Natural killer cell (primary cell): Measurements from ENCODE around the gene ASB14. TPM values are rescaled to one million over a fixed set of nuclear protein-coding genes. Genes with fewer than 3 reads are reported as not detected.

Source experiments
- ATAC-seq, 3 donors: fragments of 150-1000 bp in 2 of 3; fragments of 200-7000 bp in 1 of 3; cut with Tn5 transposase; 1 replicate in 1 of 3; 2 replicates in 2 of 3; pipeline ENCODE4 v1.10.0; 2021; ENCODE audit warnings: mild to moderate bottlenecking in 2 of 3, moderate library complexity in 2 of 3
- DNase-seq, 2 donors: peaks; one replicate each; pipeline versions ENCODE4 v3.0.0 to v3.0.0-alpha.2; 2013 to 2021; ENCODE audit warnings: mixed read lengths in 1 of 2
- H3K27ac ChIP-seq: one replicate; pipeline ENCODE4 v1.5.1; 2013; ENCODE audit warnings: mild to moderate bottlenecking, low read length
- H3K27me3 ChIP-seq: one replicate; pipeline ENCODE4 v1.6.1; 2013; ENCODE audit warnings: low read length; ENCODE audit not compliant: control insufficient read depth, insufficient read depth
- H3K36me3 ChIP-seq: one replicate; pipeline ENCODE4 v1.6.1; 2013; ENCODE audit warnings: low read length; ENCODE audit not compliant: control insufficient read depth, insufficient read depth
- H3K4me1 ChIP-seq: one replicate; pipeline ENCODE4 v1.6.1; 2013; ENCODE audit warnings: low read length; ENCODE audit not compliant: control insufficient read depth, insufficient read depth
- H3K4me3 ChIP-seq: one replicate; pipeline ENCODE4 v1.5.1; 2013; ENCODE audit warnings: low read length
- H3K9me3 ChIP-seq: one replicate; pipeline ENCODE4 v1.6.1; 2013; ENCODE audit warnings: low read length; ENCODE audit not compliant: control insufficient read depth, insufficient read depth
- H3K27ac Mint-ChIP-seq, 2 donors: one replicate each; pipeline ENCODE4 v1.8.0; 2022; ENCODE audit warnings: mild to moderate bottlenecking in 2 of 2, mixed read lengths in 2 of 2, moderate library complexity in 1 of 2
- H3K27me3 Mint-ChIP-seq, 2 donors: one replicate each; pipeline ENCODE4 v1.8.0; 2022; ENCODE audit warnings: low read depth in 2 of 2, mixed read lengths in 2 of 2
- H3K36me3 Mint-ChIP-seq: one replicate; pipeline ENCODE4 v1.8.0; 2022; ENCODE audit warnings: mixed read lengths
- H3K4me1 Mint-ChIP-seq, 2 donors: one replicate each; pipeline ENCODE4 v1.8.0; 2022; ENCODE audit warnings: mixed read lengths in 2 of 2
- H3K4me3 Mint-ChIP-seq: one replicate; pipeline ENCODE4 v1.8.0; 2022; ENCODE audit warnings: mild to moderate bottlenecking, moderate library complexity, mixed read lengths
- H3K9me3 Mint-ChIP-seq, 2 donors: one replicate each; pipeline ENCODE4 v1.8.0; 2022; ENCODE audit warnings: mixed read lengths in 2 of 2
- WGBS: methylation state at CpG from one replicate; pipeline ENCODE4 v1.1.7; 2013; ENCODE audit warnings: missing lambda C conversion rate; ENCODE audit not compliant: insufficient coverage; 5-methylcytosine and 5-hydroxymethylcytosine counted together
- intact Hi-C: fragments of 100-400 bp; cut with micrococcal nuclease; formaldehyde crosslinking; loops from one replicate; pipeline ENCODE4 v1.14.2; 2022
- total RNA-seq, 4 donors: library from RNA; stranded (reverse); fragments of 120-200 nt in 1 of 4; gene quantifications; one replicate each; pipeline versions ENCODE4 v1.2.3 to v1.2.4, GENCODE V29; 2013 to 2022
- TF ChIP-seq, protein P1 (sequence below): fragments of 200-600 bp; IDR thresholded peaks from one replicate; pipeline ENCODE4 v1.8.0; 2022; ENCODE audit warnings: antibody characterized with exemption

The ASB14 gene
- total RNA-seq, 3 donors from 2014 or later (not counting 1 experiment from before 2014, with no cell fraction given), result not detected

DNA sequence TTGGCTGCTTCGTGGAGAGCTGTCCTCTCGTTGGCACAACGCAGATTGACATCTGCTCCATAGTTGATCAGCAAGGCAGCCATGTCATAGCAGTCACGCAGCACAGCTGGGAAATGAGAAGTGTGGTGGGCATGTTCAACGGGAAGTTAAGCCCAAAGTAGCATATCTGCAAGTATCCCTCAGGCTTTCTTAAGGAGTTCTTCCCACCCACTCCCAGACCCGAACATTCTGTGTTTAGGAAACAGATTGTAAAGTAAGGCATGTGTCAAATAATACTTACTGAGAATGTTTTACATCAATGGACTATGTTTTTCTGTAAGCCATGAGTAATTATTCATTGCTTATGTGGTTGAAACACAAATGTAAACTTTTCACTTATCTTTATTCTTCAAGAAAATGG lies 9.2 kb downstream of the ASB14 start:
- Histone ChIP-seq H3K9me3 (no peaks in the 10 kb centered on the region), H3K36me3 (no peaks in the 10 kb centered on the region), H3K27me3 (no peaks in the 10 kb centered on the region), H3K4me3 (no peak overlapping the region), H3K4me1 (no peaks in the 10 kb centered on the region), H3K27ac (no peak overlapping the region)
- DNase-seq (no peak), ATAC-seq (no peak)
- Mint-ChIP-seq H3K9me3 (no peaks in the 10 kb centered on the region), H3K4me1 (no peaks in the 10 kb centered on the region), H3K27me3 (peaks cover 8 to 12% of the 10 kb centered on the region in 2 donors), H3K36me3 (no peaks in the 10 kb centered on the region), H3K4me3 (no peak overlapping the region), H3K27ac (no peak overlapping the region)
- intact Hi-C loops, result no loop called here
- WGBS, result 86% methylated on average over 5 of the region's 6 CpGs
- TF ChIP-seq, protein P1, sequence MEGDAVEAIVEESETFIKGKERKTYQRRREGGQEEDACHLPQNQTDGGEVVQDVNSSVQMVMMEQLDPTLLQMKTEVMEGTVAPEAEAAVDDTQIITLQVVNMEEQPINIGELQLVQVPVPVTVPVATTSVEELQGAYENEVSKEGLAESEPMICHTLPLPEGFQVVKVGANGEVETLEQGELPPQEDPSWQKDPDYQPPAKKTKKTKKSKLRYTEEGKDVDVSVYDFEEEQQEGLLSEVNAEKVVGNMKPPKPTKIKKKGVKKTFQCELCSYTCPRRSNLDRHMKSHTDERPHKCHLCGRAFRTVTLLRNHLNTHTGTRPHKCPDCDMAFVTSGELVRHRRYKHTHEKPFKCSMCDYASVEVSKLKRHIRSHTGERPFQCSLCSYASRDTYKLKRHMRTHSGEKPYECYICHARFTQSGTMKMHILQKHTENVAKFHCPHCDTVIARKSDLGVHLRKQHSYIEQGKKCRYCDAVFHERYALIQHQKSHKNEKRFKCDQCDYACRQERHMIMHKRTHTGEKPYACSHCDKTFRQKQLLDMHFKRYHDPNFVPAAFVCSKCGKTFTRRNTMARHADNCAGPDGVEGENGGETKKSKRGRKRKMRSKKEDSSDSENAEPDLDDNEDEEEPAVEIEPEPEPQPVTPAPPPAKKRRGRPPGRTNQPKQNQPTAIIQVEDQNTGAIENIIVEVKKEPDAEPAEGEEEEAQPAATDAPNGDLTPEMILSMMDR, result no peak

DNA sequence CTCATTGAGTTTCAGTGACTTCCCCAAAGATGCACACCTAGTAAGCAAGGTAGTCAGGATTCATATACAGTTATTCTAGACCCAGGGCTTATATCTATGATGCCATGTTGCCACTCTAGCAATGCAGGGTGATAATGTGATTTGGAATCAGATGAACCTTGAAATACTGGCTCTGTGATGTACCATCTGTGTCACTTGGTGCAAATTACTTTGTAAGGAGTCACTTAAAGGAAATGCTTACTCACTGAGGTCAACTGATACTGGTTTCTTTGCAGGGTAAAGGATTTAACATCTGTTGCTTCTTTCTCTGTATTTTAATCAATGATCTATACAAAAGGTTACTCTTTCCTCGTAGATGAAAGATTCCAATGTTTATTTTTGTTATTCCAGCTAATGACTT lies 10.8 kb downstream of the ASB14 start:
- Histone ChIP-seq H3K27ac (no peak overlapping the region), H3K27me3 (no peaks in the 10 kb centered on the region), H3K9me3 (no peaks in the 10 kb centered on the region), H3K4me1 (no peaks in the 10 kb centered on the region), H3K36me3 (no peaks in the 10 kb centered on the region), H3K4me3 (no peak overlapping the region)
- Mint-ChIP-seq H3K9me3 (no peaks in the 10 kb centered on the region), H3K27ac (no peak overlapping the region), H3K4me3 (no peak overlapping the region), H3K27me3 (peaks cover 3 to 12% of the 10 kb centered on the region in 2 donors), H3K4me1 (no peaks in the 10 kb centered on the region), H3K36me3 (no peaks in the 10 kb centered on the region)
- intact Hi-C loops, result no loop called here
- ATAC-seq (no peak), DNase-seq (no peak)
- TF ChIP-seq, protein P1, result no peak
- WGBS, result no CpG with 5 or more reads among the region's 1 CpG

DNA sequence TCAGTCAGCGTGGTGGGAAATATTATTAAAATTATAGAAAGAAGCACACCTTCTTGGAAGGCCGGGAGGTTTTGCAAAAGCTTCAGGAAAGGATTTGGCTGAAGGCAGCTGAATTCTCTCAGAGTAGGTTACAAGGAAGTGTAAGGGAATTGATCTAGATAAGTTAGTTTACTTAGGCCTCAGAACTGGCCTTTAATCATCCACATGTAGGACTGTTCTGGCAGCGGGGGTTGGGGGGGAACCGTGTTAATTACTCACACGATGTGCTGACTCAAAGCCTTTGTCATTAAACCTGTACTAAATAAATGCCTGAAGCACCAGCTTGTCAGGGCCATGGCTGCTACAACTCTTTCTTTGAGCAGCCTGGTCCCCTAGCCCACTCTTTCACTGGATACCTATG lies 12.8 kb downstream of the ASB14 start:
- H3K9me3 Mint-ChIP-seq, result no peaks in the 10 kb centered on the region
- Histone ChIP-seq H3K36me3 (peaks cover 4% of the 10 kb centered on the region), H3K4me3 (no peak overlapping the region), H3K27ac (no peak overlapping the region), H3K27me3 (no peaks in the 10 kb centered on the region), H3K4me1 (no peaks in the 10 kb centered on the region), H3K9me3 (no peaks in the 10 kb centered on the region)
- H3K27me3 Mint-ChIP-seq, result no peaks in the 10 kb centered on the region
- intact Hi-C loops, result no loop called here
- H3K27ac Mint-ChIP-seq, result no peak overlapping the region
- DNase-seq (no peak), ATAC-seq (no peak)
- TF ChIP-seq, protein P1, result no peak
- no peaks in the 10 kb centered on the region for H3K4me1 Mint-ChIP-seq
- 95% methylated on average over 5 of the region's 5 CpGs for WGBS
- H3K4me3 Mint-ChIP-seq, result no peak overlapping the region
- no peaks in the 10 kb centered on the region for H3K36me3 Mint-ChIP-seq

DNA sequence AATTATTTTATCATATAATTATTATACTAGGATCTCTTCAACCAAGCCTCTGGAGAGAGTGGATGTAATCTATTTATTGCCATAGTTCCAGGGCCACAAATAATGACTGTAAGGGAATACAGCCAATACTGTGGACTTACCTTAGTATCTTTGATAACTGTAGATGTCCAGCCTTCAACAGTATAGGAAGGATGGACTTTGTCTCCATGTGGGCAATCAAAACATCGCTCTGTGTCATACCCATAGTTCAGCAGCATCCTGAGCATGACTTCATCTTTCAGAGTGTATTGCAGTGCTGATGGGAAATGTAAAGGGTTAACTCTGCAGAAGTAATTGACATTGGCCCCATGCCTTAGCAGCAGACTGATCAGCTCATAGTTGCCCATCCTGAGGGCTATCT lies 14.2 kb downstream of the ASB14 start:
- ATAC-seq (no peak), DNase-seq (no peak)
- Histone ChIP-seq H3K9me3 (no peaks in the 10 kb centered on the region), H3K27ac (no peak overlapping the region), H3K36me3 (peaks cover 7% of the 10 kb centered on the region), H3K27me3 (no peaks in the 10 kb centered on the region), H3K4me3 (no peak overlapping the region), H3K4me1 (no peaks in the 10 kb centered on the region)
- Mint-ChIP-seq H3K36me3 (no peaks in the 10 kb centered on the region), H3K9me3 (no peaks in the 10 kb centered on the region), H3K27ac (no peak overlapping the region), H3K4me1 (no peaks in the 10 kb centered on the region), H3K4me3 (no peak overlapping the region), H3K27me3 (no peaks in the 10 kb centered on the region)
- TF ChIP-seq, protein P1, result no peak
- 100% methylated on average over 1 of the region's 1 CpG for WGBS
- intact Hi-C loops, result no loop called here
